HepG2 (cell line): ENCODE measurements around the gene TMEM97.

ENCODE experiments used
- CERS6 ChIP-seq: sonication (generic); formaldehyde crosslinking; IDR thresholded peaks from 2 replicates; pipeline ENCODE4 v1.5.0; 2020; ENCODE audit warnings: missing genetic modification reagents
- CTCF ChIP-seq: sonication (generic); formaldehyde crosslinking; IDR thresholded peaks from 2 replicates; pipeline ENCODE4 v1.5.0; 2020; ENCODE audit warnings: mild to moderate bottlenecking, missing genetic modification reagents, moderate library complexity
- HDAC6 ChIP-seq: fragments of 200-600 bp; sonication (generic); IDR thresholded peaks from 2 replicates; pipeline ENCODE4 v1.7.0; 2017; ENCODE audit warnings: mild to moderate bottlenecking, antibody characterized with exemption, low read length, low read depth
- HOXA5 ChIP-seq: sonication (generic); formaldehyde crosslinking; IDR thresholded peaks from 2 replicates; pipeline ENCODE4 v1.4.0; 2020; ENCODE audit warnings: missing genetic modification reagents
- MAX ChIP-seq: IDR thresholded peaks from 2 replicates; pipeline ENCODE4 v1.6.1; 2012; ENCODE audit warnings: inconsistent platforms
- MED1 ChIP-seq: sonication (generic); formaldehyde crosslinking; IDR thresholded peaks from 2 replicates; pipeline ENCODE4 v1.4.0; 2020; ENCODE audit warnings: missing genetic modification reagents
- MLX ChIP-seq: IDR thresholded peaks from 2 replicates; pipeline ENCODE4 v1.6.1; 2016
- MYNN ChIP-seq: sonication (generic); formaldehyde crosslinking; IDR thresholded peaks from 2 replicates; pipeline ENCODE4 v1.4.0; 2020; ENCODE audit warnings: mild to moderate bottlenecking, low read depth, missing genetic modification reagents
- ZBTB21 ChIP-seq: sonication (generic); formaldehyde crosslinking; IDR thresholded peaks from 2 replicates; pipeline ENCODE4 v1.4.0; 2020; ENCODE audit warnings: missing genetic modification reagents
- ZFP41 ChIP-seq: sonication (generic); formaldehyde crosslinking; IDR thresholded peaks from 2 replicates; pipeline ENCODE4 v1.4.0; 2020; ENCODE audit warnings: mild to moderate bottlenecking, missing genetic modification reagents, borderline replicate concordance
- ZNF431 ChIP-seq: sonication (generic); formaldehyde crosslinking; IDR thresholded peaks from 2 replicates; pipeline ENCODE4 v1.9.0; 2022; ENCODE audit warnings: missing genetic modification reagents, low read depth, mild to moderate bottlenecking, borderline replicate concordance
- ZNF513 ChIP-seq: sonication (generic); formaldehyde crosslinking; conservative IDR thresholded peaks from 2 replicates; pipeline ENCODE4 v1.5.0; 2020; ENCODE audit warnings: missing genetic modification reagents
- ZNF720 ChIP-seq: sonication (generic); formaldehyde crosslinking; IDR thresholded peaks from 2 replicates; pipeline ENCODE4 v1.4.0; 2020; ENCODE audit warnings: missing genetic modification reagents
- ZNF737 ChIP-seq: sonication (generic); formaldehyde crosslinking; IDR thresholded peaks from 2 replicates; pipeline ENCODE4 v1.5.0; 2020; ENCODE audit warnings: missing genetic modification reagents, mild to moderate bottlenecking, borderline replicate concordance

- TF ChIP-seq HOXA5 (CRISPR knock-in tag): no peak
- no peak for TF ChIP-seq MED1 (CRISPR knock-in tag)
- TF ChIP-seq ZBTB21 (CRISPR knock-in tag): no peak
- no peak for TF ChIP-seq HDAC6
- TF ChIP-seq CERS6 (CRISPR knock-in tag): no peak
- no peak for TF ChIP-seq ZNF431 (CRISPR knock-in tag)
- TF ChIP-seq CTCF (CRISPR knock-in tag): no peak
- no peak for TF ChIP-seq ZNF720
- TF ChIP-seq ZFP41: no peak
- TF ChIP-seq MLX (CRISPR knock-in tag): no peak
- no peak for TF ChIP-seq ZNF513 (CRISPR knock-in tag)
- no peak for TF ChIP-seq ZNF737 (CRISPR knock-in tag)
- no peak for TF ChIP-seq MYNN (CRISPR knock-in tag)
- TF ChIP-seq MAX: no peak
These were observed 20.4 kb downstream of the TMEM97 start for GRCh38 chr17:28339431-28339830.
